Activated naive CD8-positive, alpha-beta T cell (primary cell): ENCODE measurements around the gene GXYLT2.

Experiments used
- H3K27ac Mint-ChIP-seq: one replicate; pipeline ENCODE4 v1.8.0; 2021; ENCODE audit warnings: mixed read lengths
- H3K27me3 Mint-ChIP-seq: one replicate; pipeline ENCODE4 v1.8.0; 2021; ENCODE audit warnings: mixed read lengths
- H3K36me3 Mint-ChIP-seq: one replicate; pipeline ENCODE4 v1.8.0; 2021; ENCODE audit warnings: mixed read lengths
- H3K4me1 Mint-ChIP-seq: one replicate; pipeline ENCODE4 v1.8.0; 2021; ENCODE audit warnings: low read depth, mixed read lengths
- H3K4me3 Mint-ChIP-seq: one replicate; pipeline ENCODE4 v1.8.0; 2021; ENCODE audit warnings: mild to moderate bottlenecking, mixed read lengths
- H3K9me3 Mint-ChIP-seq: one replicate; pipeline ENCODE4 v1.8.0; 2021; ENCODE audit warnings: low read depth, mixed read lengths

The GXYLT2 gene

GRCh38 chr3:72970942-72971341 lies 83.1 kb downstream of the GXYLT2 start:
- Mint-ChIP-seq H3K4me3 (no peak overlapping the region), H3K27ac (no peak overlapping the region)

GRCh38 chr3:72972706-72973030 lies 84.8 kb downstream of the GXYLT2 start:
- Mint-ChIP-seq H3K4me1 (peaks cover 5% of the 10 kb centered on the region), H3K27me3 (no peaks in the 10 kb centered on the region), H3K9me3 (no peaks in the 10 kb centered on the region), H3K27ac (no peak overlapping the region), H3K36me3 (no peaks in the 10 kb centered on the region), H3K4me3 (no peak overlapping the region)

More at GRCh38 chr3:72970942-72971341, 83.1 kb downstream of the GXYLT2 start:
- Mint-ChIP-seq H3K36me3 (no peaks in the 10 kb centered on the region), H3K4me1 (peaks cover 4% of the 10 kb centered on the region), H3K27me3 (no peaks in the 10 kb centered on the region), H3K9me3 (no peaks in the 10 kb centered on the region)

- Mint-ChIP-seq H3K27ac (no peak overlapping the region), H3K4me3 (no peak overlapping the region), H3K27me3 (no peaks in the 10 kb centered on the region), H3K9me3 (no peaks in the 10 kb centered on the region), H3K36me3 (no peaks in the 10 kb centered on the region), H3K4me1 (peaks cover 5% of the 10 kb centered on the region)
Observed at GRCh38 chr3:72973031-72973723, 85.3 kb downstream of the GXYLT2 start.

GRCh38 chr3:72973786-72974185 lies 85.9 kb downstream of the GXYLT2 start:
- H3K4me1 Mint-ChIP-seq, result peaks cover 5% of the 10 kb centered on the region
- H3K27me3 Mint-ChIP-seq, result no peaks in the 10 kb centered on the region
- H3K27ac Mint-ChIP-seq, result no peak overlapping the region
- H3K4me3 Mint-ChIP-seq, result no peak overlapping the region
- no peaks in the 10 kb centered on the region for H3K36me3 Mint-ChIP-seq
- no peaks in the 10 kb centered on the region for H3K9me3 Mint-ChIP-seq

- Mint-ChIP-seq H3K27me3 (no peaks in the 10 kb centered on the region), H3K4me1 (peaks cover 5% of the 10 kb centered on the region), H3K36me3 (no peaks in the 10 kb centered on the region), H3K9me3 (no peaks in the 10 kb centered on the region), H3K4me3 (no peak overlapping the region), H3K27ac (no peak overlapping the region)
Observed at GRCh38 chr3:72974956-72975355, 87.1 kb downstream of the GXYLT2 start.

GRCh38 chr3:72976281-72976741 lies 88.5 kb downstream of the GXYLT2 start:
- H3K4me3 Mint-ChIP-seq, result no peak overlapping the region
- no peaks in the 10 kb centered on the region for H3K36me3 Mint-ChIP-seq
- no peaks in the 10 kb centered on the region for H3K9me3 Mint-ChIP-seq
- H3K27ac Mint-ChIP-seq, result no peak overlapping the region
- H3K4me1 Mint-ChIP-seq, result peaks cover 5% of the 10 kb centered on the region
- H3K27me3 Mint-ChIP-seq, result peaks cover 1% of the 10 kb centered on the region

GRCh38 chr3:72977060-72977808 lies 89.4 kb downstream of the GXYLT2 start:
- Mint-ChIP-seq H3K4me1 (peaks cover 5% of the 10 kb centered on the region), H3K27ac (no peak overlapping the region), H3K36me3 (no peaks in the 10 kb centered on the region), H3K27me3 (peaks cover 1% of the 10 kb centered on the region), H3K9me3 (no peaks in the 10 kb centered on the region), H3K4me3 (no peak overlapping the region)

GRCh38 chr3:72982609-72983366 lies 94.9 kb downstream of the GXYLT2 start:
- no peak overlapping the region for H3K4me3 Mint-ChIP-seq
- no peaks in the 10 kb centered on the region for H3K9me3 Mint-ChIP-seq
- H3K4me1 Mint-ChIP-seq, result no peaks in the 10 kb centered on the region
- no peak overlapping the region for H3K27ac Mint-ChIP-seq
- H3K36me3 Mint-ChIP-seq, result no peaks in the 10 kb centered on the region
- peaks cover 6% of the 10 kb centered on the region for H3K27me3 Mint-ChIP-seq

- Mint-ChIP-seq H3K4me3 (no peak overlapping the region), H3K36me3 (no peaks in the 10 kb centered on the region), H3K27me3 (peaks cover 5% of the 10 kb centered on the region), H3K27ac (no peak overlapping the region), H3K4me1 (no peaks in the 10 kb centered on the region), H3K9me3 (no peaks in the 10 kb centered on the region)
Observed at GRCh38 chr3:72985576-72985975, 97.7 kb downstream of the GXYLT2 start.

- Mint-ChIP-seq H3K27ac (no peak overlapping the region), H3K27me3 (no peaks in the 10 kb centered on the region), H3K36me3 (no peaks in the 10 kb centered on the region), H3K4me3 (no peak overlapping the region), H3K9me3 (no peaks in the 10 kb centered on the region), H3K4me1 (peaks cover 2% of the 10 kb centered on the region)
Observed at GRCh38 chr3:72990701-72991395, 103.0 kb downstream of the GXYLT2 start.

- H3K9me3 Mint-ChIP-seq, result no peaks in the 10 kb centered on the region
- H3K27me3 Mint-ChIP-seq, result no peaks in the 10 kb centered on the region
- no peaks in the 10 kb centered on the region for H3K36me3 Mint-ChIP-seq
- peaks cover 4% of the 10 kb centered on the region for H3K4me1 Mint-ChIP-seq
- H3K4me3 Mint-ChIP-seq, result no peak overlapping the region
- no peak overlapping the region for H3K27ac Mint-ChIP-seq
Observed at GRCh38 chr3:72991522-72991921, 103.7 kb downstream of the GXYLT2 start.

GRCh38 chr3:72993391-72993790 lies 105.5 kb downstream of the GXYLT2 start:
- peaks cover 12% of the 10 kb centered on the region for H3K4me1 Mint-ChIP-seq
- H3K9me3 Mint-ChIP-seq, result no peaks in the 10 kb centered on the region
- no peaks in the 10 kb centered on the region for H3K27me3 Mint-ChIP-seq
- no peaks in the 10 kb centered on the region for H3K36me3 Mint-ChIP-seq
- H3K27ac Mint-ChIP-seq, result peak overlapping the region; percentile 42
- no peak overlapping the region for H3K4me3 Mint-ChIP-seq

GRCh38 chr3:72995337-72995736 lies 107.5 kb downstream of the GXYLT2 start:
- Mint-ChIP-seq H3K27me3 (no peaks in the 10 kb centered on the region), H3K4me1 (peaks cover 30% of the 10 kb centered on the region), H3K27ac (peak overlapping the region; percentile 83), H3K9me3 (no peaks in the 10 kb centered on the region), H3K36me3 (peaks cover 2% of the 10 kb centered on the region), H3K4me3 (peak overlapping the region; percentile 59)

- H3K4me3 Mint-ChIP-seq, result peak overlapping the region; percentile 94
- H3K4me1 Mint-ChIP-seq, result peaks cover 38% of the 10 kb centered on the region
- no peaks in the 10 kb centered on the region for H3K27me3 Mint-ChIP-seq
- H3K36me3 Mint-ChIP-seq, result peaks cover 6% of the 10 kb centered on the region
- H3K9me3 Mint-ChIP-seq, result no peaks in the 10 kb centered on the region
- peak overlapping the region; percentile 94 for H3K27ac Mint-ChIP-seq
Observed at GRCh38 chr3:72996121-72996472, 108.3 kb downstream of the GXYLT2 start.
